ENCODE data around the gene GNLY.
"Not testable (repeated sequence)": the region's sequence is repeated elsewhere in the genome, so short reads cannot be mapped to it uniquely, and the experiment has no call there.

The GNLY gene

DNA sequence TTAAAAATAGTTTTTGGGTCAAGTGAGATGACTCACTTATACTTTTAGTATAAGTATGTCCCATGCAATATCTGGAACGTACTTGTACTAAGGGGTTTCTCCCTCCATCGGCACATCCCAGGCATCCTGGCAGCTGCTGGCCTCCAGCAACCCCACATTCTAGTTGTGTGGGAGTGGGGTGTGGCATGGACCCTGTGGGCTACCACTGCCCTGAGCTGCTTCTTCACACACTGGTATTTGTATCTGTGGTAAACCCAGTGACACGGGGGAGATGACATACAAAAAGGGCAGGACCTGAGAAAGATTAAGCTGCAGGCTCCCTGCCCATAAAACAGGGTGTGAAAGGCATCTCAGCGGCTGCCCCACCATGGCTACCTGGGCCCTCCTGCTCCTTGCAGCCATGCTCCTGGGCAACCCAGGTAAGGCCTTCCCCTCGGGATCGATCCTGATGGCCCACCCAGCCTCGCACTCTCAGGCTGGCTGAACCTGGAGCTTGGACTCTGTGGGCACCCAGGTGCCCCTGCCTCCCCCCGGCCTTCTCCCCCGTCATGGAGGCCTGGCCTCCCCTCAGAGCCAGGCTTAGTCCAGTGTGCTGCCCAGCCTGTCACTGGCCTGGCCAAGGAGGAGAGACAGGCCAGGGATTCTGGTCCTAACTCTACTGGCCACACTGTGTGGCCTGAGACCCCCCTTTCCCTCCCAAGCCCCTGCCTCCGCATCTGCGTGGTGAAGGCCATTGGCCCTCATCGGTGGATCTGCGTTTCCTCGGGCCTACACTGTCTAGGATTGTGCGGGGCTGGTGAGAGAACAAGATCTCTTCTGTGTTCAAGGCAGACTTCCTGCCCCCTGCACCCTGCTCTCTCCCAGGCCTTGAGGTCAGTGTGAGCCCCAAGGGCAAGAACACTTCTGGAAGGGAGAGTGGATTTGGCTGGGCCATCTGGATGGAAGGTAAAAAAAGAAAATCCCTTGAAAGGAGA lies at the start of gene GNLY:
Gene GNLY (plus strand): TSS at position 307 of the 974 bp plus-strand sequence. CDS start 61 bp downstream, at position 368.
- no peak for DNase-seq (ENCODE audit: low spot score)

DNA sequence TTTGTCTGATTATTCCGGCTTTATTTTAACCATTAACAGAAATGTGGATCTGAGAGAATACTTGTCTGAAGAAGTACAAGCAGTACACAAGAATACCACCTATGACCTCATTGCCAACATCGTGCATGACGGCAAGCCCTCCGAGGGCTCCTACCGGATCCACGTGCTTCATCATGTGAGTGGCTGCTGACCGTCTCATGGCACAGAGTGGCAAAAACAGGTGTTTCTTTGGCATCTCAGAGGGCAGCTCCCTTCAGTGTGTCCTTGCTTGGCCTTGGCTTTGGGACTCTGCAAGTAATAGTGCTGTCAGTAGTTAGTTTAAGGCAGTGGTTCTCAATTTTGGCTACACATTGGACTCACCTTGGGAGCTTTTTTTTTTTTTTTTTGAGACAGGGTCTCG lies 49.2 kb upstream of the GNLY start:
- no peak for DNase-seq (ENCODE audit: low spot score)

DNA sequence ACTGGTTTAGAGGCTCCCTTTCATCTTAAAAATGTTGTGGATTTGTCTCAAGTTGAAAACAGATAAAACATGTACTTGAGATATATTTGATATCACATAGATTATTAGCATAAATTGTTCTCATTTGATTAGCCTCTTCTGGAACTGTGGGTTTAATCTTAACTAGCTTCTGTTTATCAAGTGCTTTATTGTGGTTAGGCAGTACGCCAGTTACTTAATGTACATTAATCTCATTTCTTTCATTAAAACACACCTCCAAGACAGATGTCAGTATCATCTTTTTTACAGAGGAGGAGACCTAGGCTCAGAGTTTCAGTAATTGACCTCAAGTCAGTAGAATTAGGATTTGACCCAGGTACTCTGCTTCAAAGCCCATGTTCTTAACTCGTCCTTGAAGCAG lies 48.0 kb upstream of the GNLY start:
- DNase-seq (ENCODE audit: low spot score), result no peak

DNA sequence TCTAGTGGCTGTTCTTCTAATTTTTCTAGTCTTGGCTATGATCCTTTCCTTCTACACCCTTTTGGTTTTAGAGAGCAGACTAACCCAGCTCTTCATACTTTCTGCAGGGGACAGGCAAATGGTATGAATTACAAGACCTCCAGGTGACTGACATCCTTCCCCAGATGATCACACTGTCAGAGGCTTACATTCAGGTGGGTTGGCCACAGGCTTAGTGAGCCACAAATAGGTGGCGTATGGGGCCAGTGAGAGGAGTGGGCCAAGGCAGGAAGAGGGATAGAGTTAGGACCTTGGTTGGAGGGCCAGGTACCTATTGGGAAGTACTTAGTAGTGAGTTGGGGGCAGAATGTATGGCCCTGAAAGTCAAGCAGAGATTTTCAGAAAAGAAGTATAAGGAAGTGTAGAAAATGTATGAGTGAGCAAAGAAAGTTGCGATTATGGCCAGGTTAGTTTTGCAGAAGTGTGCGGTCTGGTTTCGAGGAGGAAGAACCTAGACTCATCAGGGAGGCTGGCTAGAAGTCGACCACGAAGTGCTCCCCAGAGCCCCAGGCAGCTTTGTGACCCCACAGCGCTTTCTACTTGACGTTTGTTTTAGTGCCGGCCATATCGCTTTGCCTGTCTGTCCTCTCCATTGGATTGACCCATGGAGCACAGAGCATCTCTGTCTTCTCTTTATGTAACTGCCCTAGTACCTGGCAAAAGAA lies 46.2 kb upstream of the GNLY start:
- DNase-seq (ENCODE audit: low spot score), result no peak

DNA sequence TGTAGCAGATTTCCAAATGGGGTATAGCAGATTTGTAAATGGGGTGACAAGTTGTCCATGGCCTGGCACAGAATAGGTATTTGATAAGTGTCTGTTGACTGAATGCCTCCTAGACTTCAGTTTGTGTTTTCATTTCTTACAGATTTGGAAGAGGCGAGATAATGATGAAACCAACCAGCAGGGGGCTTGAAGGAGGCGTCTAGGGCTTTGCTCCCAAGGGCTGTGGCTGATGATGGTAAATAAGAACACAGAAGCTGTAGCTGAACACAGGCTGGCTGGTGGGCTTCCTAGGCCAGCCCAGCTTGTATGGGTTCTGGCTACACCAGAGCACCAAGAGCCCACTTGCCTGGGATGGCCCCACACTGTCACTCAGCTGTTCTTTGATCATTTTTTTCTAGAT lies 45.5 kb upstream of the GNLY start:
- no peak for DNase-seq (ENCODE audit: low spot score)

DNA sequence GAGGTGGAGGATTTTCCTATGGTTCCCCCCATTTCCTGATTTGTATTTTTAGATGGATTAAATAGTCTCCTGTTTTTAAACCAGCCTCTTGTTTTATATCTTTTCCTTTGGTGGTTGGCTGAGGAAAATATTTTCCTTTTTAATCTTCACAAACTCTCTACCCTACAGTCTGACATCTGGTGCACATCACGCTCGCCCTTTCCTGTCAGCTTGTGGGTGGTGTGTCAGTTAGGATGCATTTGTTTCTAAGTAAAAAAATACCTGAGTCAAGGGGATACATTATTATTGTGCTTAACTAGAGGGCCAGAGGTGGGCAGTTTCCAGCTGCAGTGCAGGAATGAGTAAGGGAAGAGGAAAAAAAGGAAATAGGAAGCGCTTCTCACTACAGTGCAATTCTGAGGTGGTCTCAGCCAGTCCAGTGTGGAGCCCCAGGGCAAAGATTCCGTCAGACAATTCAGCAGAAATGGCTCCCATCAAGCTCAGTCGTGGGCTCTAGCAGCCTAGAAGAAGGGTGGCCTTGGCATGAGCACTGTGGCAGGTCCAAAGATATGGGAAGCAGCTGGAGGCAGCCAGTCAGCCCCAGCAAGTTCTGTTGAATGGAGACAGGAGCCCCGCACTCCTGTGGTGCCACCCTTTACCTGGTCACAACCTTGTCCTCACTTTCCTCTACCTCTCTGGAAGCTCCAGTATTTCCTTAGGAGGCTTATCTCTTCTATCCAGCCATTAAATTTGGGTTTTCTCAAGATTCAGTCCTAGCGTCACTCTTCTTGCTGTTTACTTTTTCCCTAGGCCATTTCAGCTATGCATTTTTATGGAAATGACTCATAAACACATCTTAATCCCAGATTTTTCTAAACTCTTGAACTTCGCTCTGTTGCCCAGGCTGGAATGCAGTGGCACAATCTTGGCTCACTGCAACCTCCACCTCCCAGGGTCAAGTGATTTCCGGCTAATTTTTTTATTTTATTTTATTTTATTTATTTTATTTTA lies 44.7 kb upstream of the GNLY start:
- no peak for DNase-seq (ENCODE audit: low spot score)

DNA sequence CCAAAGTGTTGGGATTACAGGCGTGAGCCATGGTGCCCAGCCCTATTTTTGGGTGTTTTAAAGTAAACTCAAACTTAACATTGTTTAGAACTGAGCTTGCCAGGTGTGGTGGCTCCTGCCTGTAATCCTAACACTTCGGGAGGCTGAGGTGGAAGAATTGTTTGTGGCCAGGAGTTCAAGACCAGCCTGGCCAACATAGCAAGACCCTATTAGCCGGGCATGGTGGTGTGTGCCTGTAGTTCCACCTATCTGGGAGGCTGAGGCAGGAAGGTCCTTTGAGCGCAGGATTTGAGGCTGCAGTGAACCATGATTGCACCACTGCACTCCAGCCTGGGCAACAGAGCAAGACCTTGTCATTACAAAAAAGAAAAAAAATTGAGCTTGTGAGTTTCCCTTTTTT lies 43.7 kb upstream of the GNLY start:
- no peak for DNase-seq (ENCODE audit: low spot score)

DNA sequence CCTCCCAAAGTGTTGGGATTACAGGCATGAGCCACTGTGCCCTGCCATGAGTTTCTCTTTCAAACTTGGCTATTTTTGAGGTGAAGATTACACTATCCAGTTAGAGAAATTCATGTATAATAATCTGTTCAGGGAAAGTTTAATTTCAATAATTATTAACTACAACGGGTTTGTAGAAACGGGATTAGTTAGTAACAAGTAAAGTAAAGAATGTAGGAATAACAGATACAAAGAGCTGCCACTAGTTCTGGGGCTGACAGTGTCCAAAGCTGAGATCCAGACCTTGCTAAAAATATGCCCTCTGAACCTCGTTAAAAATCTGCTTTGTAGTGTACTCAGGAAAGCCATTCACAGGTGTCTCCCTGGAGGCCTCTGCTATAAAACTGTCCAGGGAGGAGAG lies 43.1 kb upstream of the GNLY start:
- no peak for DNase-seq (ENCODE audit: low spot score)

DNA sequence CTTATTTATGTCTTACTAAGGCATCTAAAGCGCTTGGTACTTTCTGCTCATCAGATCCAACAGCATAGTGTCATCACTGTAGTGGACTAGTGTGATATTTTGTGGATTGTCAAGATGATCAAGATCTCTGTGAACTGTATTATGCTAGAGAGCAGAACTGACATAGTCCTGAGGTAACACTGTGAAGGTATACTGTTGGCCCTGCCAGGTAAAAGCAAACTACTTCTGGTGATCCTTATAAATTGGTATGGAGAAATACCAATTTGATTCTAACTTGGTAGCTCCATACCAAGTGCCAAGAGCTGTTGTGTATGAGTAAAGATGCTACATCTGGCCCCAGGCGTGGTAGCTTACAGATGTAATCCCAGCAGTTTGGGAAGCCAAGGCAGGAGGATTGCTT lies 42.1 kb upstream of the GNLY start:
- no peak for DNase-seq (ENCODE audit: low spot score)

DNA sequence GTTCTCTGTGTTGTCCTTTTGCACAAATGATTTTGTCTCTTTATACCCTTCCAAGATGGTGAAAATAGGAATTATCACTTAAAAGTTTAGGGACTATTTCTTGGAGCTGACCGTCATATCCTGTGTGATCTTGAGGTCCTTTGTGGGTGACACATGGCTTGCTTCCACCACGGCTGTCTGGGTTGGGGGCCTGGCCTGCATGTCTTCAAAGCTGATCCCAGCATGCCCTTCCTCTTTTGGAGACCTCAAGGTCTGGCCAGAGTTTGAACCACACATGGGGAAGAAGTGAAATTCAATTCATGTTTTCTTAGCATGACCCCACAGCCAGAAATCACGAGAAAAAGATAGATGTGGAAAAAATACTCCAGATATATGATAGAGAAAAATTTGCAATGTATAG lies 40.2 kb upstream of the GNLY start:
- no peak for DNase-seq (ENCODE audit: low spot score)

DNA sequence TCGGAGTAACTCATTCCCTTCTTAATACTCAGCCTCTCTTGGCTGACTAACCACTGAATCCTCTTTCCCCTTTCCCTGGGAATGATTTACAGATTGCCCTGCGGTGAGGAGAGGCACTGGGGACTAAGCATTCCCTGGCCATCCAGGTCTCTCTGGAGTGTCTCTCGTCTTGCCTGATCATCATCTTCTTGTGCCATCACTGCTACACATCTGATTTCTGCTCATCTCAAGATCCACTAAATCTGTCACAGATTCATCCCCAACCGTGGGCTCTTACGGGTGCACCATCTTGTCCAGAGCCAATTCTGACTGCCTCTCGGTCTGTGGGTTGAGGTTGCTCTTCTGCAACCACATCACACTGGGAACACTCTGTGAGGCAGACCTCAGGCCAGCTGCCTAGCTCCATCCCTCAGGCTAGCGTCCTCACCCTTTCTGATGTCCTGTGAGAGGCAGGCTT lies 38.2 kb upstream of the GNLY start:
- DNase-seq (ENCODE audit: low spot score), result no peak

DNA sequence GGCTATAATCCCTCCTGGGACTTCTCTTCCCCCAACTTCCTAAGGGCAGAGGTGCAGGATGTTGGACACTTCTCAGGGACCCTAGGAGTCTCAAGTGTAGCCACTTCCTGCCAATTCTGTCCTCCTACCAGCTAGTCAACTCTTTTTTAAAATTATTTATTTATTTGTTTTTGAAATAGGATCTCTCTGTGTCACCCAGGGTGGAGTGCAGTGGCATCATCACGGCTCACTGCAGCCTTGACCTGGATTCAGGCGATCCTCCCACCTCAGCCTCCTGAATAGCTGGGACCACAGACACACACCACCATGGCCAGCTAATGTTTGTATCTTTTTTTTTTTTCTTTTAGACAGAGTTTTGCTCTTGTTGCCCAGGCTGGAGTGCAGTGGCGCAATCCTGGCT lies 37.7 kb upstream of the GNLY start:
- DNase-seq (ENCODE audit: low spot score), result no peak

DNA sequence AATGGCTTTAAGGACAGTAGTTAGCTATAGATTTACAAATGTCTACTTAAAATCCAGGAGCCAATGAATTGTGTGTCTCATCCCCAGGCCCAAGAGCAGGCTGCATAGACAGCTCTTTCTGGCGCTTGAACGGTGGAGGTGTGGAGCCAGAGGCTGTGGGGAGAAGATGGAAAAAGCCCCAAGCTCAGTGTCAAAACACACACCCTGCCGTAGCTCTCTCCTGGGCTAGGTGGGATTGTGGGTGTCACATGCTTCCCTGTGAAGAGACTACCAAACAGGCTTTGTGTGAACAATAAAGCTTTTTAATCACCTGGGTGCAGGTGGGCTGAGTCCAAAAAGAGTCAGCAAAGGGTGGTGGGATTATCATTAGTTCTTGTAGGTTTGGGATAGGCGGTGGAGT lies 36.8 kb upstream of the GNLY start:
- DNase-seq (ENCODE audit: low spot score), result not testable (repeated sequence)

DNA sequence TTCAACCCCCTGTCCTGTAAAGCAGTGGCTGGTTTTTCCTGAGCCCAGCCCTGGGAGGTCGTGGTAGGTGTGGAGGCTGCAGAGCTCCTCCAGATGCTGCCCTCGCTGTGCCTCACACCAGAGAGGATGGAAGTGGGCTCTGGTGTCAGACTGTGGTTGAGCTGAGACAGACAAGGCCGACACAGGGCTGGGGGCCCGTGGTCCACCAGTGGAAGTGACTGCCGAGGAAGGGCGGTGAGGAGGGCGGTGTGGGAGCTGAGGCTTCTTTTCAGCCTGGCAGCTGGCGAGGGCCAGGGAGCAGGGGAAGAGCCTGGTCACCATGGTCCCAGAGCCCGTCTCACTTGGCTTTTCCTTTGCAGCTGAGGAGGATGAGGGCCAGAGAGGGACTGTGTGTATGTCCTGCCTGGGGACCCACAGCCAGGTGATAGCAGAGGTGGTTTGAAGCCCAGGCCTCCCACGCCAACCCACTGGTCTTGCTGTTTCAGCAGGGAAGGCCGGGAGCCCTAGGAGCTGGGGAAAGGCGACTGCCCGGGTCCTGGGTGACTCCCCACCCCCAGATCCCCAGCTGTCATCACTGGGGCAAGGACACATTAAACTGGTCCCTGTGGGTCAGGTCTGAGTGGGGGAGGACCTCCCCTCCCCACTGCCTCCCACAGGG lies 34.7 kb upstream of the GNLY start:
- DNase-seq (ENCODE audit: low spot score), result no peak

DNA sequence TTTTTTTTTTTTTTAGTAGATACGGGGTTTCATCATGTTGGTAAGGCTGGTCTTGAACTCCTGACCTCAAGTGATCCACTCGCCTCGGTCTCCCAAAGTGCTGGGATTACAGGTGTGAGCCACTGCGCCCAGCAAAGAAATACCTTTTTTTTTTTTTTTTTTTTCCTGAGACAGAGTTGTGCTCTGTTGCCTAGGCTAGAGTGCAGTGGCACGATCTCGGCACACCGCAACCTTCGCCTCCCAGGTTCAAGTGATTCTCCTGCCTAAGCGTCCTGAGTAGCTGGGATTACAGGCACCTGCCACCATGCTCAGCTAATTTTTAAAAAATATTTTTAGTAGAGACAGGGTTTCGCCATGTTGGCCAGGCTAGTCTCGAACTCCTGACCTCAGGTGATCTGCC lies 33.9 kb upstream of the GNLY start:
- not testable (repeated sequence) for DNase-seq (ENCODE audit: low spot score)

DNA sequence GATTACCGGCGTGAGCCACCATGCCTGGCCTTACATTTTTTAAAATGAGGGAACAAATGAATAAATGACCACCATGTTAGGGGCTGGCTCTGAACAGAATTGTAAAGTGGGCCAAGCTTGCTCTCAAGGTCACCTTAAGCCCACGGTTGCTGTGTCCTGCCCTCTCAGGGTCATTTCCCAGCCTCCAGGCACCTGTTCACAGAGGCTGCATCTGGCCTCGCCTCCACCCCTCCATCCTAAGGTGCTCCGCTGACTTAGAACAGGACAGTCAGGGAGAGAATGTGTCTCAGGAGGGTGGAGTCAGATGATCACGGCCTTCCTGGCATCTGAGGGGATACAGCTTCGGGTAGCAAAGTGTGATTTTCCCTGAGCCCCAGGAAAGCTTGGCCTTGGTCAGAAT lies 33.4 kb upstream of the GNLY start:
- no peak for DNase-seq (ENCODE audit: low spot score)

DNA sequence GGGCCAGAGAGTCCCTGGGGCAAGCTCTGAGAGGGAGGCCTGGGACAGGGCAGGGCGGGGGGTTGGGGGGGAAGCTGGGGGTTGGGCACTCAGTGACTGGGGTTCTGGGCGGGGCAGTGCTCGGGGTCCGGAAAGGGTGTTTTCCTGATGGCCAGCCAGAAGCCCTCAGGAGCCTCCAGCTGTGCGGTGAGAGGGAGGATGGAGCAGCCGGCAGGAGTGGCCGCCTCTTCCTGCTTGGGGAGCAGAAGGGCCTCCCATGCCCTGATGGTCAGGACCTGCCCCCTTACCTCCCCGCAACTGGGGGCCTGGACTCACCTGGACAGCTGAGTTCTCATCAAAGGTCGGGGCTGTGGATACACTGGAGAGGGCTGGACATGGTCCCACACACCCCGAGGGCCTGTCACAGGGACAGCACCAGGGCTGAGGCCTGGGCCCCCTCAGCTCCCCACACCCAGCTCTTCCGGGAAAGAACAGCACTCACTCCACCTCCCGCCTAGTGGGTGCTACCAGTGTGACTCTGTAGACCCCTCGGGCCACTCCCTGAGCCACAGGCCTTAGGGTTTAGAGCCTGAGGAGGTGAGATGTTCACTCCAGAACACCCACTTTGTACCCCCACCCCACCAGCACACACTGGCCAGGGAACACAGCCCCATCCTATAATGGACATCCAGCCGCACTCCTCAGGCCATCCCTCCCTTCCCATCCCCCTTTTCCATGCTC lies 32.9 kb upstream of the GNLY start:
- no peak for DNase-seq (ENCODE audit: low spot score)

DNA sequence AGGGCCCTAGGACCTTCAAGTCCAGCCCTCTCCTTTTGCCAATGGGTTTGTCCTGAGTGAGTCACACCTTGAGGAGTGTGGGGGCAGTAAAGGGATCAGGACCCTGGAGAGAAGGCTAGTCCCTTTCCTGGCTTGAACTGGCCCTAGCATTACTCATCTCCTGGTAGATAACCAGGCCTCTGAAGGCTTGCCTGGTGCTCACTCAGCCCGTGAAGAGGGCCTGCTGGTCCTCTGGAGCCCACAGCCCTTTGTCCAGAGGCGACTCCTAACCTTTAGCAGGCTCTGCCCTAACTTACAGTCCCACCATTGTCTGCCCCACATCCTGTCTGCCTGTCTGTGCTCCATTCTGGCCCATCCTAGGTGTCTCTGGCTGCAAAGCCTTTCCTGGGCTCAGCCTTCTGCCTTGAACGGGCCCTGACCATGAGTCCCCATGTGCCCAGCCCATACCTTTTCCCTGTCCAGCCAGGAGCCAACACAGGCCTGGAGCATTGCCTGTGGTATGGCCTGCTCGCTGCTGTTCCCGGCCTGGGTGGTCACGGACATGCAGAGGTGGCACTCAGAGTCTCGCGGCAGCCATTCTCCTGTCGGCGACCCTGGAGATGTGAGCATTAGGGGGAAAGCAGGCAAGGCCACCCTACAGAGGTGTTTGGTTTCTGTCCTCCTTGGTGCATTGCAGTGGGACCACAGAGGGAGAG lies 31.1 kb upstream of the GNLY start:
- DNase-seq (ENCODE audit: low spot score), result no peak

DNA sequence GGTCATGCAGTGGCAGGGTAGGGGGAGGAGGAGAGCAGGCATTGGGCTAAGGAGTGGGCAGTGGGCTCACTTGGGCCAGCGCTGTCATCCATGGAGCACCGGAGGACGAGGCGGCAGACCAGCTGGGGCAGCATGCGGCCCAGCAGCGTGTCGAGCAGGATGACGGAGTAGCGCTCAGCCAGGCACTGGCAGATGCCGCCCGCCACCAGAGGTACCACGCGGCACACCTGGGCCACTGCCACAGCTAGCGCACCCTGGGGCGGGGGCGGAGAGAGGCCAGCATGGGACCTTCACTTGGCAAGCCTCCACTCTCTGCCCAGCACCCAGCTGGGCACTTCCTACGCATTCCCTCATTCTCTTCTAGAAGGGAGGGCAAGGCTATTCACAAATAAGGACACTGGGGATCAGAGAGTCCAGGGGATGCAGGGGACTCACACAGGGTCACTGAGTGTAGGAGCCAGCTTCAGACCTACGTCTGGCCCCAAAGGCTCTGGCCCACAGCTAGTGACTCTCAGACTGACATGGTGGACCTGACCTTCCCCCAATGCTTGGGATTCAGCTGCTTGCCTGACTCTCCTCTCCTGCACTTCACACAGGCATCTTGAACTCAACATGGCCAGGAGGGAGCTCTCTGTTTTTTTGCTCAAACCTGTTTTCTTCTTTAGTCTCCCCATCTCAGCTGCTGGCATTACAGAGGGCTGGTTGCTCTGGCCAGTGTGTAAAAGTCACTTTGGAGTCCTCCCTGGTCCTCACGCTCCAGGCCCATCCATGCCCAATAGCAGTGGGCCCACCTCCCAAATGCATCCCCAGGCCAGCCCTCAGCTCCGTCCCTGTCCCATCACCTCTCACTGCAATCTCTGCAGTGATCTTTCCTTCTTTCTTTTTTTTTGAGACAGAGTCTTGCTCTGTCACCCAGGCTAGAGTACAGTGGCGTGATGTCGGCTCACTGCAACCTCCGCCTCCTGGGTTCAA lies 30.3 kb upstream of the GNLY start:
- no peak for DNase-seq (ENCODE audit: low spot score)
